ENCODE data around the gene GNAS. TPM values are rescaled to one million over a fixed set of nuclear protein-coding genes. Genes with fewer than 3 reads are reported as not detected.

GNAS gene
- total RNA-seq, 4 donors from 2014 or later, result 521 to 893 (median 652) TPM

DNA sequence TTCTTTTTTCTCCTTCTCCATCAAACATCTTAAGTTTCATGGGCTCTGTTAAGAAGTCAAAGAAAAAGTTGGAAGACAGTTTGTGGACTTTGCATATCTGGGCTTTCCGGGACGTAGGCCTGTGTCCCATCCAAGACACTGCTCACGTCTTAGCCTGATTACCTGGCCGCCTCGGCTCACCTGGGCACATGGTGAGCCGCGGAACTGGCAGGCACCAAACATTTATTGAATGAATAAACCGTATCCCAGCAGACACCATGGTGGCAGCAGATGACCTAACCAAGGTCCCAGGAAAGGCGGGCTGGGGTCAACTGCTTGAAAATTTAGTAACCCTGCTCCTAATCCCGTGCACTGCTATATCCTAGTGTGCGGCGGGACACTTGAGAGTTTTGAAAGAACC lies 35.6 kb downstream of the GNAS start:
- Histone ChIP-seq H3K27me3 (no peaks in the 10 kb centered on the region), H3K9me3 (no peaks in the 10 kb centered on the region), H3K27ac (peak overlapping the region in 3 of 4 donors; percentile 98 to 100 (median 98)), H3K4me1 (peaks cover 0 to 20% (median under 1%) of the 10 kb centered on the region in 3 donors), H3K4me3 (peak overlapping the region; percentile 77 to 92), H3K36me3 (no peaks in the 10 kb centered on the region)
- ATAC-seq, result no peak
- TF ChIP-seq POLR2A (IDR thresholded peaks at IDR 0.05) (no peak), POLR2AphosphoS5 (IDR thresholded peaks at IDR 0.05) (no peak), EP300 (IDR thresholded peaks at IDR 0.05) (no peak)
- TF ChIP-seq, protein P1, sequence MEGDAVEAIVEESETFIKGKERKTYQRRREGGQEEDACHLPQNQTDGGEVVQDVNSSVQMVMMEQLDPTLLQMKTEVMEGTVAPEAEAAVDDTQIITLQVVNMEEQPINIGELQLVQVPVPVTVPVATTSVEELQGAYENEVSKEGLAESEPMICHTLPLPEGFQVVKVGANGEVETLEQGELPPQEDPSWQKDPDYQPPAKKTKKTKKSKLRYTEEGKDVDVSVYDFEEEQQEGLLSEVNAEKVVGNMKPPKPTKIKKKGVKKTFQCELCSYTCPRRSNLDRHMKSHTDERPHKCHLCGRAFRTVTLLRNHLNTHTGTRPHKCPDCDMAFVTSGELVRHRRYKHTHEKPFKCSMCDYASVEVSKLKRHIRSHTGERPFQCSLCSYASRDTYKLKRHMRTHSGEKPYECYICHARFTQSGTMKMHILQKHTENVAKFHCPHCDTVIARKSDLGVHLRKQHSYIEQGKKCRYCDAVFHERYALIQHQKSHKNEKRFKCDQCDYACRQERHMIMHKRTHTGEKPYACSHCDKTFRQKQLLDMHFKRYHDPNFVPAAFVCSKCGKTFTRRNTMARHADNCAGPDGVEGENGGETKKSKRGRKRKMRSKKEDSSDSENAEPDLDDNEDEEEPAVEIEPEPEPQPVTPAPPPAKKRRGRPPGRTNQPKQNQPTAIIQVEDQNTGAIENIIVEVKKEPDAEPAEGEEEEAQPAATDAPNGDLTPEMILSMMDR (IDR thresholded peaks at IDR 0.05), result no peak
- WGBS, 2 donors (ENCODE audit: low coverage in 1 of 2), result 60 to 91% methylated on average over 7 of the region's 12 CpGs

DNA sequence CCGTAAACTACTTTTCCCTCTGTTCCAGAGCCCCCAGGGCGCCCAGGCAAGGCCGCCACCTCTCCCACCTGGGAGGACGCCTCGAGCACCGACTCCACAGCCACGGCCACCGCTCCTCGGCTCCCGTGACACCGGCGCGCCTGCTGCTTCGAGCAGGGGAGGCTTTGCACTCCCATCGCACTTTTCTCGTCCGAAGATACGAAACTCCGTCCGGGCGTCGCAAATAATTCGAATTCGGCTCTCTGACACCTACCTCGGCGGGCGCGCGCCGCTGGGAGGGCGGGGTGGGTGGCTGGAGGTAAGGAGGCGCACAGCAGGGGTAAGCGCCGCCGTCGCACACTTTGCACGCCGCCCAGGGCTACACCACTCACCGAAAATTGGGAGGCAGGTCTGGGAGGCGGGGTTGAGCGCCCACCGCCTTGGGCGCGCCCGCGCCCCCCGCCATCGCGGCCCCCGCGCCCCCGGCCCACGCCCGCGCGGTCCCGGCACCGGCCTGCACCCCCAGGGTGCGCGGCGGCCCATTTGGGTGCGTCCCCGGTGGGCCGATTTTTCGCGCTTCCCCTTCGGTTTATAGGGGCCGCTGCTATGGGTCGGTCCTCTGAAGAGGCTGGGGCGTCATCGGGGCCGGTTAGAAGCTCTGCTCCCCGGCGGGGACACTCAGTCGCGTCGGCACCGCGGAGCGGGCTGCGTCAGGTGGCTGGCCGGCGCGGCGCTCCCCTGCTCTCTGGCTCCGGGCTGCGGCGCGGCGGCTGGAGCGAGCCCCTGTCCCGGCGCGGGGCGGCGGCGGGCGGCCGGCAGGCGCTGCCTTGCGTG lies 36.2 kb downstream of the GNAS start:
- no peaks in the 10 kb centered on the region for H3K9me3 ChIP-seq
- WGBS, 2 donors (ENCODE audit: low coverage in 1 of 2), result 34 to 60% methylated on average over 1 to 5 of the region's 101 CpGs
- no peaks in the 10 kb centered on the region for H3K27me3 ChIP-seq
- no peaks in the 10 kb centered on the region for H3K36me3 ChIP-seq
- peak; percentile 97 to 99 for TF ChIP-seq POLR2A (IDR thresholded peaks at IDR 0.05)
- peak; percentile 96 for TF ChIP-seq POLR2AphosphoS5 (IDR thresholded peaks at IDR 0.05)
- TF ChIP-seq, protein P1 (IDR thresholded peaks at IDR 0.05), result no peak
- TF ChIP-seq EP300 (IDR thresholded peaks at IDR 0.05), result no peak
- H3K27ac ChIP-seq, result peak overlapping the region; percentile 62 to 100 (median 98)
- H3K4me3 ChIP-seq, result peak overlapping the region; percentile 77 to 92
- peaks cover 0 to 27% (median 7%) of the 10 kb centered on the region in 3 donors for H3K4me1 ChIP-seq
- ATAC-seq, result peak; percentile 76

DNA sequence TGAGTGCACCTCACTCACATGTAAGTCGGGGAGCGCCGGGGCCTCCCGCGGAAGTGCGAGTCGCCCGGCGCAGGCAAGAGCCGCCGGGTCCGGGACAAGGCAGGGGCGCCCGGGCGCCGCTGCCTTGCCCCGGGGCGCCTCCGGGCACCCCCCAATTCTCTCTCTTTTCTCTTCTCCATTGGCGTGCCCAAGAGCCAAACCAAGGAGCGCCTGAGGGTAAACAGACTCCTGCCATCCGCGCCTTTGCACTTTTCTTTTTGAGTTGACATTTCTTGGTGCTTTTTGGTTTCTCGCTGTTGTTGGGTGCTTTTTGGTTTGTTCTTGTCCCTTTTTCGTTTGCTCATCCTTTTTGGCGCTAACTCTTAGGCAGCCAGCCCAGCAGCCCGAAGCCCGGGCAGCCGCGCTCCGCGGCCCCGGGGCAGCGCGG lies 36.8 kb downstream of the GNAS start:
- WGBS, 2 donors (ENCODE audit: low coverage in 1 of 2), result 22% methylated on average over 5 of the region's 35 CpGs; no CpG with 5 or more reads in 1 of the 2 donors
- peak overlapping the region; percentile 62 to 100 (median 98) for H3K27ac ChIP-seq
- H3K4me3 ChIP-seq, result peak overlapping the region; percentile 39 to 92
- no peaks in the 10 kb centered on the region for H3K9me3 ChIP-seq
- peaks cover 0 to 33% (median 13%) of the 10 kb centered on the region in 3 donors for H3K4me1 ChIP-seq
- H3K27me3 ChIP-seq, result no peaks in the 10 kb centered on the region
- H3K36me3 ChIP-seq, result no peaks in the 10 kb centered on the region
- TF ChIP-seq, protein P1 (IDR thresholded peaks at IDR 0.05), result no peak
- TF ChIP-seq POLR2A (IDR thresholded peaks at IDR 0.05) (no peak), EP300 (IDR thresholded peaks at IDR 0.05) (no peak), POLR2AphosphoS5 (IDR thresholded peaks at IDR 0.05) (no peak)
- no peak for ATAC-seq

DNA sequence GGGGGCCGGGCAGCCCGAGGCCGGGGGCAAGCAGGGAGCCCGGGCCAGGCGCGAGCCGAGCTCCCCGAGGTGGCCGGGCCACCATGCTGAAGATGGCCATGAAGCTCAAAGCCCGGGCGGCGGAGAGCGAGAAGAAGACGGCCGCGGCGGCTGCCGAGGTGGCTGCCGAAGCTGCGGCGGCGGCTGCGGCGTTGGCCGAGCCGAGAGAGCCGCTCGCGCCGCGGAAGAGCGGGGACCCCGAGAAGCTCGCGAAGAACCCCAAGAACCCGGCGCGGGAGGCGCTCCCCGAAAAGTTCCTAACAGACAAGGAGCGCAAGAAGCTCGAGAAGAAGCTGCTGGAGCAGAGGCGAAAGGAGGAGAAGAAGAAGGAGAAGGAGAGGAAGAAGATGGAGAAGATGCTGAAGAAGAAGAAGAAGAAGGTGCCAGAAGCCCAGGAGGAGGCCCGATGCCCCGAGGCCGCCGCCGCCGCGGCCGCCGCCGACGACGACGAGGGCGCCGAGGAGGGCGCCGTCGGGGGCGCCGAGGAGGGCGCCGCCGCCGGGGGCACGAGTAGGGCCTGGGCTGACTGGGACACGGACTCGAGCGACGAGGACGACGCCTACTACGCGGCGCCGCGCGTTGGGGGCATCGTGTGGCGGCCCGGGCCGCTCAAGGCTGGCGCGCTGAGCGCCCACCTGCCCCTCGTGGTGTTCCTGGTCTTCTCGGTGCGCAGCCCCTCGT lies 37.4 kb downstream of the GNAS start:
- Histone ChIP-seq H3K27me3 (no peaks in the 10 kb centered on the region), H3K4me3 (peak overlapping the region; percentile 39 to 92), H3K36me3 (no peaks in the 10 kb centered on the region), H3K9me3 (no peaks in the 10 kb centered on the region), H3K4me1 (peaks cover 0 to 39% (median 19%) of the 10 kb centered on the region in 3 donors), H3K27ac (peak overlapping the region; percentile 79 to 100 (median 98))
- TF ChIP-seq, protein P1 (IDR thresholded peaks at IDR 0.05), result no peak
- TF ChIP-seq POLR2AphosphoS5 (IDR thresholded peaks at IDR 0.05) (no peak), POLR2A (IDR thresholded peaks at IDR 0.05) (no peak), EP300 (IDR thresholded peaks at IDR 0.05) (no peak)
- ATAC-seq, result no peak
- 33 to 63% methylated on average over 10 to 28 of the region's 91 CpGs for WGBS, 2 donors (ENCODE audit: low coverage in 1 of 2)

All from gastroesophageal sphincter (tissue), 4 donors.